GM19452 (cell line): Measurements from ENCODE around the gene POU3F3.

Source experiments
- ATAC-seq: cut with Tn5 transposase; IDR thresholded peaks from one replicate; pipeline ENCODE4 v1.9.1; 2021; ENCODE audit not compliant: unreplicated experiment

The POU3F3 gene

DNA sequence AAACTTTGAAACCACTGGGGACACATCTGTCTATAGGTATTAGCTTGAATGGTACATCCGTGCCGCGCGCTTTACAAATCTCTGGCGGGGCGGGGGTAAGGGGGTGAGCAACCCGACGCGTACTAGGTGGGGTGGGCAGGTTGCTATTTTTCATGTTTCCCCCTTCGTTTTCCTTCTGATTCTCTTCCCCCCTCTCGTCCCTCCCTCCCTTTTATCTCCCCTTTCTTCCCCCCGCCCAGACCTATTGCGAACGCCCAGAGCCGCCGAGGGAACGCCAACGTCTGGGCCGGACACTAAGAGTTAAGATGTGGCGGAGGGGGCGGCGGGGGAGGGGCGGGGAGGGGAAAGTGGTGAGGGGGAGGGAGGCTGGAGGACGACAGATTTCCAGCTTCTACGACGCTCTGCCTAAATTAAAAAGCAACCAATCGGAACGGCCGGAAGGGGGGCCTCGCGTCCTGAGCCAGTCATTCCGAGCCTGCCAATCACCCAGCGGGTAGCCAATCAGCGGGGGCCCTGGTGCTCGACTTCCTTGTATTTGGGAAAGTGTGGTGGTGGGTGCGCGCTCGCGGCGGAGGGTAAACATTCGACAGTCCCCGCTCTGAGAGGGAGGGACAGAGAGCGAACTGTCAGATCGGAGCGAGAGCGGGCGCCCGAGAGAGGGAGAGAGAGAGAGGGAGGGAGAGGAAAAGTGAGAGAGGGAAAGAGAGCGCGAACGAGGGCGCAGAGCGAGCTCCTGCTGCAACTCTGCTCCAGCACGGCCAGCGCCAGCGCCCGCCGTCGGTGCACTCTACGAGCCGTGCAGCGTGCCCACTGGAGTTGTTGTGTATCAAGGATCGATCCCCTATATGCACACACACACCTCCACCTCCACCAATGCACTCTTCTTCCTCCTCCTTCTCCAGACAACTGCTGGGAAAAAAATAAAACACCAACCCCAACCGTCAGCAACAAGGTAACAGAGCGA, at the start of gene POU3F3:
TSS of gene POU3F3 (plus strand) at position 582 of the 964 bp plus-strand sequence. CDS start 1,396 bp downstream, outside the sequence.
- no peak for ATAC-seq

DNA sequence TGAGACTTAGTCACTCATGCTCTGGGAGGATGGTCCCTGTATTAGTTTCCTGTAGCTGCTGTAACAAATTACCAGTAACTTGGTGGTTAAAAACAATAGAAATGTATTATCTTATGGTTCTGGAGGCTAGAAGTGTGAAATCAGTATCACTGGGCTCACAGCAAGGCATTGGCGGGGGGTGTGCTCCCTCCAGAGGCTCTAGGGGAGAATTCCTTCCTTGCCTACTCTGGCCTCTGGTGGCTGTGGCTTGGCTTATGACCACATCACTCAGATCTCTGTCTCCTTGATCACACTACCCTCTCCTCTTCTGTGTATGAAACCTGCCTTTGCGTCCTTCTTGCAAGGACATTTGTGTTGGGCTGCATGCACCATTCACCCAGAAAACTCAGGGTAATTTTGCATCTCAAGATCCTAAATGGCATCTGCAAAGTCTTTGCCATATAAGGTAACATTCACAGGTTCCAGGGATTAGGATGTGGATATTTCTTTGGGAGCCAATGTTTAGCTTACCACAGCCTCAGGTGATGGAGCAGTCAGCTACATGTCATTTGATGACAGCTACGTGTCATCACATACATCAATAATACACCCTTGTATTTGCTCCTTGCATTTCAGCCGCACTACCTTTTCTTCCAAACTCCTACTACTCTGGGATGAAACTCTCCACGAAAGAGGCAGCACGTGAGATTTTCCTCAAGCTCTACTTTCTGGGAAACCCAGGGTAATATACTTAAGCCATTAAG, 49.6 kb upstream of the POU3F3 start:
- ATAC-seq = no peak

DNA sequence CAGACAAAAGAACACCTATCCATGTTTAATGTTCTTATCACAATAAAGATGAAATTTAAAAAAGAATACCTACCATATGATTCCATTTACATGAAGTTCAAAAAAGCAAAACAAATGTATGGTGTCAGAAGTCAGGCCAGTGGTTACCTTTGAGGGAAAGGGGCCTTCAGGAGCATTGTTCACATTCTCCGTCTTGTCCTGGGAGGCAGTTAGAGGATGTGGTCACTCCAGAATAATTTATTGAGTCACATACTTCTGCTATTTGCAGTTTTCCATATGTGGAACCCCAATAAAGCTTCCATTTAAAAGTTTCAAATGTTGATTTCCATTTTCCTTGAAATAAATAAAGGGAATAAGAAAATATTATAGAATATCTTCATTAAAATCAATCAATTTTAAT, 41.6 kb upstream of the POU3F3 start:
- ATAC-seq = no peak

DNA sequence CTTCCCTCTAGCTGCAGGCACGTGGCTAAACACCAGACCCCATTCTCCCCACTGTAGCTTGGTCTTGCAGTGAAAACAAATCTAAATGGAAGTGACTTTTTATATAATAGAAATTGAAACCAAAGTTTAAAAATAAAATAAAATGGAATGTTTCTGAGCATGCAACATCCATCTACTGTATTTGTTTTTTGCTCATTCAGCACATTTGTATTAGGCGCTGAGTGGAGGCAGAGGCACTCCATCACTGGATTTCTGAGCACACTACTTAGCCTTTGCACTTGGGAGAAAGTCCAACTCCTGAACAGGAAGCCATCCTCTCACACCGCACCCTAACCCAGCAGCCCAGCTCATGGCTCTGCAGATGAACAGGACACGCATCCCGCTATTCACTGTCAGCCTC, 37.8 kb upstream of the POU3F3 start:
- ATAC-seq = no peak

DNA sequence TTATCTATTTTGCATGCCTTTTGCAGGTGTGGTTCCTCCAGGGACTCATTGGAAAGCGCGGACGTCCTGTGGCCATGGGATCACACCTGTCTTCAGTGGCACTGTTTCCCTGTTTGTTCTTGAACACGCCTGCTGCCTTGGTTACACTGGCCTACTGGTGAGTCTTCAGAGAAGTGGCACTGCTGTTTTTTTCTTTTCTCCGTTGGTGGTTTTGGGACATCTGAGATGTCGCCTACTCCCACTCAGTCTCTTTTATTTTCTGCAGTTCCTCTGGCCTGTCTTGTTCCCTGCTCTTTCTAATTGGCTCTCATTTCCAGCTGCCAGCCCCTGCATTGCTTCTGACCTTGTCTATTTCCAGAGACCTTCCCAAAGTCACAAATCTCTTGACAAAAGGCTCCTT, 35.7 kb upstream of the POU3F3 start:
- ATAC-seq = no peak

DNA sequence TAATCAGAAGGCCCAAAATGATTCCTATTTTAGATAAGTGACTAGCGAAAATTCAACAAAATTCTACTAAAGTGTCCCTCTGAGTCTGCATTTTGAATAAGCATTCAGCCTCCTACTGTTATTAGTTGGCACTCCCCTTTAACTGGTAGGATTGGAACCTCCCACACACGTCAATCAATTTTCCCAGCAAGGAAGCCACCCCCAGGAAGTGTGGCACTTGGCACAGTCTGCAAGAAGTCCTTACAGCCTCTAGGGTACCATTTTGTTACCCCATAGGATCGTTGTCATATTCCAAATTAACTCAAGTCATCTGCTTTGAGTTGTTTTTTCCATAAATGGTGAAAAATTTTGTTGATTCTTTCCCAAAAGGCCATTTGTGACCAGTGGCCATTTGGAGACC, 33.8 kb upstream of the POU3F3 start:
- no peak for ATAC-seq

DNA sequence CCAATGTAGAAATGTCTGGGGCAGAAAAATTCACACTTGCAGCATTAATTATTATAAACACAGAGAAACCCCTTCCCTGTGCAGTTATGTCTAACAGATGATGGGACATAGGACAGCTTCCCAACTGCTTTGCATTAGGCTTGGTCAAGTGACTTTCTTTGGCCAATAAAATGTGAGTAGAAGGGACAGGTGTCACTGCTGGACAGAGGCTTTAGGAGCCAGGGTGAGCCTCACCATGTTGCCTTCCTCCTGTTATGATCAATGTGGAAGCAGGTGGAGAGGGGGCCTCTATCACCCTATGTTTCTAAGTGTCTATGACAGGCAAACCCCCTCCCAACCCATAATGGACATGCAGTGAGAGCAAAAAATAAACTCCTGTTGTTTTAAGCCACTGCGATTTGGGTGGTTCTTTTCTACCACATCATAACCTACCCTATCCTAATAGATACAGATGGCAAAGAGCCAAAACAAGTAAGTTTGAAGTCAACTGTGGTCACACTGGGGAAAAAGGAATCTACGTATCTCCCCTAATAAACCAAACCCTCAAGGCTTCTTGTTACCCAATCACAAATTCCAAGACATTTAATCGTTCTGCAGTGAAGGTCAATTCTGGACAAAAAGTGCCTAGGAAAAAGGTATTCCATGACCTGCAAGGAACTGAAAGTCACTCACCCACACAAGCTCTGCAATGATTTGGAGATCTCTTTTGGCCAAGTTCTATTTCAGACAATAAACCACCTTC, 28.6 kb upstream of the POU3F3 start:
- no peak for ATAC-seq

DNA sequence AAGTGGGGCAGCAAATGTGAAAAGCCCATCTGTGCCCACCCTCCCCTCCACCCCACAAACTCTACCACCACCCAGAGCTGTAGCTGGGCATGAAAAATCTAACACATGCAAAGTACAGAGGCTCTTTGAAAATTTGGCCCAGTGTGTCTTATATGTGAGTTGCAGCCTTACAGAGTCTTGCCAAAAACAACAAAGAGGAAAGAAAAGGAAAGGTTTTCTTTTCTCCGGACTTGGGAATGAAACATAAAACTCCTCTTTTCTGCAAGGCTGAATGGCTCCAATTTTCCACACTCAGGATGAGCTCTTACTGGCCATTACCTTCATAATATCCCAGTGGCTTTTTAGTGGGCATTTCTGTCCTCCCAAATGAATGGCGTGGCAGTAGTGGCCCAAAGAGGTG, 27.9 kb upstream of the POU3F3 start:
- no peak for ATAC-seq

DNA sequence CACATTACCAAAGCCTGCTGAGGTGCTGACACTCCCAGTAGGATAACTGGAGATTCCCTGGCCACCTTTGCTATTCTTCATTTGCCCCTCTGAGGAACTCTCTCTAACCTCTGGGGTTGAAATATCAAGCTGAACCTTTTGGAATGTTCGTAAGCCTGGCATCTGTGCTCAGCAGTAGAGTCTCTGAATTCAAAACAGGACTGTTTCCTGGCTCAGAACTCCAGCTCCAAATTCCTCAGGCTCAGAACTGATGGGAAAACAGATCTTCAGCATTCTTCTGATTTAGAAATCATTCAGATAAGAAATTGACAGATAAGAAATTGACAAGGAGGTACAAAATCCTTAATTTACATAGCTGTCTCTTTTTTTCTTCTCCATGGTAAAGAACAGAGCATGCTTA, 22.2 kb upstream of the POU3F3 start:
- ATAC-seq = no peak

DNA sequence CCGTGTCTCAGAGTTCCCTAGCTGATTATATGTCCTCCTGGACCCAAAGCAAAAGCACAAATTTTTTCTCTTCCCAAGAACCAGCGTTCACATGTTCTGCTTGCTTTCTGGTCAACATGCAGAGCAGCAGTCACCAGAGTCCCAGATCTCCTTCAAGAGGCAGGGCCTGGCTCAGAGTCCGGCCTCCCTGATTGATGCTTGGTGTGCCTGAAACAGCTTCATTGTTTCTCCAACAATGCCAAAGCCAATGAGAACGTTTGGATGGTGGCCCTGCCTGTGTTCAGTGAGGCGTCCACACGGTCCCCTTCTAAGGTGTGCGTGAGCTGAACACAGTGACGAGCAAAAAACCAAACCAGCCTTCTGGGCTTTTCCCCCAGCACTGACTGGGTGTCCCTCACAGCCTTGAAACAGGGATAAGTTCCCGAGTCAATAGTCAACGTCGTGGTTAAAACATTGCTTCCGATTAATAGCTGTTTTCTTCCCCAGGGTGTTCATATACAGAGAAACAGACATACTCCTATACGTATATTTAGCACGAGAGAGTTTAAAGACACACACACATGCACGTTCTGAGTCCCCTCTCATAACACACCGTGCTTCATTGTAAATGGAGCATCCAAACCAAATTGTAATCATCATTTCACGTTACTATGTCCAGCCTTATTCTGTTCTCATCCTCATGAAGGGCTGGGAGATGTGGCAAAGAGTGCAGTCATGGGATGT, 19.3 kb upstream of the POU3F3 start:
- no peak for ATAC-seq

DNA sequence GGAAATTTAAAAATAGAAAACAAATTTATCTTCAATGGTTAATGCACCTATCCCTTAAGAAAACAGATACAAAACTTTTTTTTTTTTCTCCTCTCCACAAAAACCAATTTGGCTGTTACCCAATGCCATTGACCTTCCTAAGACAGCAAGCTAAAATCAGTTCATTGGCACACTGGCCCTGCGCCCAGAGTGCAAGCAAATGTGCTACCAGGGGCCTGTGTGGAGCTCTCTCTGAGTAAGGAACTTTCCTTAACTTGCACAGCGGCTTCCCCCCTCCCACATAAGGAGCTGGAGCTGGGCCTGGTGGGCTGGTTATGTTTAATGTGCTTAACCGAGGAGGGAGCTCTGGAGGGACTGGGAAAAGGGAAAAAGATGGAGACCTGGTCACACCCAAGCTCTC, 17.6 kb upstream of the POU3F3 start:
- ATAC-seq = no peak

DNA sequence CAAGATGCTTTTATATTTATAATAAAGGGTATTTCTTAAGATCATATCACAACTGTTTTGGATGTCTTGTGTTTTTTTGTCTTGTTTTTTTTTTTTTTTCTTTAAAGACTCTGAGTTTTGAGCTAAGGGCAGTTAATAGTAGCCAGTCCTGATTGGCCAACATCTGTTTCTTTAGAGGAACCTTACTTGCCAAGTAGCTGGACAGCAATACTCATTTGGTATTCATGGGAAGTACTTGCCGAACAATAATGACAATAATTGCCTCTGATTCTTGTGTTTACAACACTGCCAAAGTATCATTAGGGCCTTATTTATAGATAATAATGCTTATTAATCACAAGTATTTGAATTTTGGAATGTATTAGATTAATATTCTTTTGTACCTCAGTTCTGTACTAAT, 17.1 kb upstream of the POU3F3 start:
- ATAC-seq = no peak

DNA sequence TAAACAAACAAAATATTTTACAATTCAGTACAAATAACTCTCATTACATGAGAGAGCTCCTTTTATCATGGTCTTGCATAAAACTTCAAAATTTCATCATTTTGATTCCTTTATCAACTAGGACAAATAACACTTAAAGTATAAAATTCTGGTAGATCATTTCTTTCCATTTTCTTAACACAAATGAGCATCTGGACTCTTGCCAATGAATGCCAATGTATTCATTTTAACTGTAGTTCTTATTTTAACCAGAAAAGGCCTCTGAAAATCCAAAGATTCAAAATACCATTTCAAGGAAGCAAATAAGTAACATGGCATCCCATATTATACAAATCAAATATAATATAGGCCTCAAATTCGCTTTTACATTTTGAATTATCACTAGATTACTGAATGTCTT, 13.8 kb upstream of the POU3F3 start:
- ATAC-seq = no peak

DNA sequence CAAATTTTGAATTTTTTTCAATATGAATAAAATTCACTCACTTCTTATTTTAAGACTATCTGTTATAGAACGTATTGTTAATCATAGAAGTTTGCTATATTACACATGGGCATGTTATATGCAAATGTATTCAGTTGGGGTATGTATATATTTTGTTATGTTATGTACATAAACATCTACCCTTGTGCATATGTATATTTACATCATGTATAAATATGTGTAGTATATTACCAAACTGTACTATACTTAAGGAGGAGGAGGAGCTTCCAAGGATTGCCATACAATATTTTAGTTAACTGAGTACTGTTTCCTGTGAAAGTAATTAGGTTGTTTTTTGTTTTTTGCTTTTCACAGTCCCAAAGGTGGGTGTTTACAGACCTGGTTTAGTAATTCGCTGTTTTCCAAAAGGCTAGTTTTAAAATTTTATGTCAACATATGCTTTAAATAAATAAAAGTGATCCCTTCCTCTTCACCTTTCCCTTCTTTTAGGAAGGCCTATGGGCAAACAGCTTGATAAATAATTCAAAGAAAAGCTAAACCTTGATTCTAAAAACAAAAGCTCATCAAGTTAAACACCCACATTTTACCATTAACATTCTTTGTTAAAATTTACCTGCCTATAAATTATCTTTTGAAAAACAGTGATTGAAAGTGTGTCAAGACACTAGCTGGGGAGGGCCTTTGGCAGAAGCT, 12.9 kb upstream of the POU3F3 start:
- no peak for ATAC-seq

DNA sequence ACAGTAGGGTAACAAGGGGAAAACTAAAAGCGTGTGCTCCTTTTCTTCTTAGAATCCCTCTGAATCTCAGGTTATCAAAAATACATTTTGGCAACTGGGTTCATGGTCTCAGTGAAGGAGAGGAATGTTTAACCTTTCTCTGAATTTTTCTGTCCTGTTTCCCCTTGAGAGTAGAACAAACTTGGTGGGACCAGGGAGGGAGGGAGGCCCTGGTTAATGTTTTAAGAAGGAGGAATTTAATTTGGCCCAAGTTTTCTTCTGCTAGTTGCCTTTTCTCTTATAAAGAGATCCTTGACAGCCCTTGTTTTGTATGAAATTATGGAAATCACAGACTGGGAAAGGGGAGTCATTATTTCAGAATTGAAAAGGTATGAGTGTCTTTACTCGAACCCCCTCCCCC, 12.2 kb upstream of the POU3F3 start:
- no peak for ATAC-seq

DNA sequence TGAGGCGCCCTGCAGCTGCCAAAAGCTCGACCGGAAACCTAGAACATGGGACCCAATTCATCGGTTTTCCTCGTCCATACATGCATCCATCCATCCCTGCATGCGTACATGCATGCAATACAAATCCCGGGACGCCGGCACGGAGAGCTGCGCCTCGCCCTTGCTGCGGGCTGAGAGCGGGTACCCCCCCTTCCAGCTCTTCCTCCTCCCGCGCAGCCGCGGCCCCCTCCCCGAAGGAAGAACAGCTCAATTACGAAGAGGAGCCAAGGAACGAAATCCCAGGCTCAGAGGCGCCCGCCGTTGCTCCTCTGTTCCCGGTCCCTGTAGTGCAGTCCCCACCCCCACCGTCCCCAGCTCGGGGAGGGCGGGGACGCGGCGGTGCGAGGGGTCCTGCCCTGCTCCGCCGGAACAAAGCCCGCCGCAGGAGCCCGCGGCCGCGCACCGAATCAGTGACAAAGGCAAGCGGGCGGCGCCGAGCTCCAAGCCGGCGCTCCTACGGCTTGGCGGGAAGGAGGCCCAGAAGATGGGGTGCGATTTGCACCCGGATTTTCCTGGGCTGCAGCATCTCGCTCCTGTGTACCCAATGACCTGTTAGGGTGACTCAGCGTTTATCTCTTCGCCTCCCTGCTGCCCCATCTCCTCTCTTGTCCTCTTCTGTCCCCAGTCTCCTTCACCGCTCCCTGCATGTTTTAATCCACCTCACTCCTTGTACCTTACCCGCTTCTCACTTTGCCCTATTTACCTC, 8.9 kb upstream of the POU3F3 start:
- no peak for ATAC-seq

DNA sequence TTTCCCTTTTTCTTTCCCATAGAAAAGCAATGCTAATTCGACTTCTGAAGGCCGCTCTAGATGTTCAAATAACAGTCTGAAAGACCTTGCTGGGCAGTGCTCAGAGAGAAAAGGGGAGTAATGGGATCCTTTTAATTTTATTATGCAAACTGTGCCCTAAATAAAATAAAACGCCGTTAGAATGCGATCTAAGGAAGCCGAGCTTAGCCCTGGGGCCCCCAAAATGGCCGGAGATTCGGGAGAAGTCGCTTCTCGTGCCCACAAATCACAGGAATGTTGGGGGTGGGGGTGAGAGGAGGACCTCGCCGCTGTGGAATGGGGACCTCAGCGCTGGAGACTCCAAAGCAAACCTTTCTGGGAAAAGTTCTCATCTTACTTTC, 8.4 kb upstream of the POU3F3 start:
- no peak for ATAC-seq

DNA sequence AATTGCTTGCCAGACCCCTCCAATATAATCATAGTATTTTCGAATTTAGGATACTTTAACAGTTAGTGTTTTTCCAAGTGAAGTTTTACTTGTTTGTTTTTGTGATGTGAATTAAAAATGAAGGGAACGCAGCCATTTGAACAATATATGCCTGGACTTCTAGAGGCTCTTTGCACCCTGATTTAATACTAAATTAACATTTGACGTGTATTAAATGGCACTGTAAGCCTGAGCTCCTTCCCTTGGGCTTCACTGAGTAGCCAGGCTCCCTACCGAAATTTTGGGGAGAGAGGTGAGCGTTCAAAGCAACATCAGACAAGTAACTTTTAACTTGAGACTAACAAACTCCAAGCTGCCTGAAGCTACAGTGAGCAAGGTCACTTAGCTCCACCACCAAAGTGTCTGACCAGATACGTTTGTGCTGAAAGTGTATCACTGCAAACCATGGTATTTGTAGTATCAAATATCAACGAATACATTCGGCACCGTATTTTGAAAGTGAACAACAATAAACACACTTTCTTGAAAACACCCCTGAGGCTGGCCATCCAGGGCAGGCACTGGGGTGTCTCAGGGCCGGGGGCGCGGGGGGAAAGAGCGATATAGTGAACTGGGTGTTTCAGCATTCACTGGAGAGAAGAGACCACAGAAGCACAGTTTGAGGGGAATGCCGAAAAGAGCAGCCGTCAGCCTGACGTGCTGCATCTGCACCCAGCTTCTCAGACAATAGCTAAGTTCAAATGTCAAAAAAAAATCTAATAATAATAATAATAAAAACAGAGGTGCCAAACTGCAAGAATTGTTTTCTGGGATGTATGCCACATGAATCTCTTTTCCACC, 7.7 kb upstream of the POU3F3 start:
- no peak for ATAC-seq
